Hematopoietic multipotent progenitor cell treated with erythropoietin and hydrocortisone succinate and interleukin-3 and kit ligand, for 6 days (in vitro differentiated cells): ENCODE data around the gene BPI.
"Not testable (repeated sequence)": the region's sequence is repeated elsewhere in the genome, so short reads cannot be mapped to it uniquely, and the experiment has no call there.

Experiments used
- DNase-seq: peaks from one replicate; pipeline ENCODE4 v3.0.0-alpha.2; 2015

BPI gene

DNA sequence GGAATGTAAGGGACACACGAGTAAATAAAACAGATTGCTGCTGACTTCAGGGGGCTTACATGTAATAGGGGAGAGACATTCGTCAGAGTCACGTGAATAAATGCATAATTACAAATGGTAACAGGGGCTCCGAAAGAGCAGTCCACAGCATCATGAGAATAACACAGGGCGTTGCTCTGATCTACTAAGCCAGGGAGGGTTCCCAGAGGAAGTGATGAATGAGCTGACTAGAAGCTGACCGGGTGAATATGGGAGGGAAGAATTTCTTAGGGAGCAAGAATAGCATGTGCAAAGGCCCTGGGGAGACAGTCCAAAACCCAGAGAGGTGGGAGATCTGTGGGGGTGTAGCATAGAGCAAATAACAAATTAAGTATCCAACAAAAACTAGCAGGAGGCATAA, 2.4 kb downstream of the BPI start:
- DNase-seq = no peak

DNA sequence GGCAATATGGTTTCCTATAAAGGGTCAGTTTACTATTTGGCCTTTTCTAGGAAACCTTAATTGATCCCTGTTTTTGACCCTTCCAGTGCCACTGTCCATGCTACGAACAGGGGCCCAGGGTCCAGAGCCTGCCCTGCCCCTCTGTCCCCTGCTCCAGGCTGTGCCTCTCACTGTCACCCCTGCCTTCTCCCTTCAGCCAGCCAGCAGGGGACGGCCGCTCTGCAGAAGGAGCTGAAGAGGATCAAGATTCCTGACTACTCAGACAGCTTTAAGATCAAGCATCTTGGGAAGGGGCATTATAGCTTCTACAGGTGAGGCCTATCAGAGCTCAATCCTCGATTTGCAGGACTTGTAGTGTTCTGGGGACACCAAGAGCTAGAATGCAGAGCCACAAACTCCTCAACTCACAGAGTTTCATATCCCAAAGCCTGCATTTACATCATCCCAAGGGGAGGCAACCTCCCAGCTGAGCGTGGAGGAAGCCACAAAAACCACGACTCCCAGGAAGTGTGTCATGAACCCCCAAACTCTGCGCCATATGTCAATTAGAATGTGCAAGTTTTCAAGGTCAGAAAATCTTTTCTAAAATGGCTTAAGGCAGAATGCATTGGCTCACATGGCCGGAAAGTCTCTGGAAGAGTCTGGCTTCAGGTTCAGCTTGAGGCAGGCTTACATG, 3.6 kb downstream of the BPI start:
- DNase-seq = no peak

GRCh38 chr20:38308047-38308438, 4.1 kb downstream of the BPI start:
- DNase-seq = no peak

- no peak for DNase-seq
Observed at GRCh38 chr20:38308447-38308846, 4.5 kb downstream of the BPI start.

DNA sequence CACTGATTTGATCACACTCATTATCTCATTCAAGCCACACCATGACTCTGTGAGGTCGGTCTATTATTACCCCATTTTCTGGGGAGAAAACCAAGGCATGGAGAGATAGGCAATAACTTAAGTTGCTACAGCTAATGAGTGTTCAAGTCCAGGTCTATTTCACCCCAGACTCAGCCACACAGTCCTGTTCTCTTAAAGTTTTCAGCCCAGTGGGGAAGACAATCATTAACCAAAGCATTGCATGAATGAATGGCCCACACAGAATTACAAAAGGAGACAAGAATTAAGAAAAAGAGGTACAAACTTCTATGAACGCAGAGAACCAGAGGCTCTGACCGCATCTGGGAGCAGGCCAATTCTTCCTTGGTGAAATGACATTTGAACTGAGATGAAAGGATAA, 7.1 kb downstream of the BPI start:
- DNase-seq = no peak

- DNase-seq = no peak
Observed at GRCh38 chr20:38311491-38311890, 7.5 kb downstream of the BPI start.

- no peak for DNase-seq
Observed at GRCh38 chr20:38313676-38314075, 9.7 kb downstream of the BPI start.

GRCh38 chr20:38314350-38314749, 10.4 kb downstream of the BPI start:
- DNase-seq = not testable (repeated sequence)

DNA sequence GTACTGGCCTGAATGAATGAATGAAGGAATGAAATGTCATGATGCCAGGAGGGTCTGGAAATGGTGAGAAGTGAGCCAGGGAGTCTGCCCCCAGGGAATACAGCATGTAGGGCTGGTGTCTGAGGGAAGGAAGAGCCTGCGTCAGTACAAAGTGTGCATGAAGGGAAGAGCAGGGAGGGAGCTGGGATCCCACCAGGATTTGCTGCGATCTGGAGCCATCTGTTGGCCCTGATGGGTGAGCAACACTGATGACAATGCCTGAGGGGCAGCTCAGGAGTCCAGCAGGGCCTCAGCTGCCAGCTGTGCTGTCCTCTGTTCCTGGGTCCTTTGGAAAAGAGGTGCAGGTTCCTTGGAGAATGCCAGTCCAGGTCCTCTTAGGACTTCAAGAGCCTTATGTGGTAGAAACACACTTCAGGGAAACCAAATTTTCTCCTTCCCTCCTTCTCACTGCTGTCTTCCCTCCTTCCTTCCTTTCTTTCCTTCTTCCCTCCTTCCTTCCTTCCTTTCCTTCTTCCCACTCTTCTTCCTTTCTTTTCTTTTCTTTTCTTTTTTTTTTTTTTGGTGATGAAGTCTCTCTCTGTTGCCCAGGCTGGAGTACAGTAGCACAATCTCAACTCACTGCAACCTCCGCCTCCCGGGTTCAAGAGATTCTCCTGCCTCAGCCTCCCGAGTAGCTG, 11.5 kb downstream of the BPI start:
- DNase-seq = no peak

GRCh38 chr20:38316341-38316740, 12.4 kb downstream of the BPI start:
- no peak for DNase-seq

GRCh38 chr20:38317422-38317821, 13.5 kb downstream of the BPI start:
- no peak for DNase-seq

- no peak for DNase-seq
Observed at GRCh38 chr20:38320221-38320620, 16.3 kb downstream of the BPI start.

DNA sequence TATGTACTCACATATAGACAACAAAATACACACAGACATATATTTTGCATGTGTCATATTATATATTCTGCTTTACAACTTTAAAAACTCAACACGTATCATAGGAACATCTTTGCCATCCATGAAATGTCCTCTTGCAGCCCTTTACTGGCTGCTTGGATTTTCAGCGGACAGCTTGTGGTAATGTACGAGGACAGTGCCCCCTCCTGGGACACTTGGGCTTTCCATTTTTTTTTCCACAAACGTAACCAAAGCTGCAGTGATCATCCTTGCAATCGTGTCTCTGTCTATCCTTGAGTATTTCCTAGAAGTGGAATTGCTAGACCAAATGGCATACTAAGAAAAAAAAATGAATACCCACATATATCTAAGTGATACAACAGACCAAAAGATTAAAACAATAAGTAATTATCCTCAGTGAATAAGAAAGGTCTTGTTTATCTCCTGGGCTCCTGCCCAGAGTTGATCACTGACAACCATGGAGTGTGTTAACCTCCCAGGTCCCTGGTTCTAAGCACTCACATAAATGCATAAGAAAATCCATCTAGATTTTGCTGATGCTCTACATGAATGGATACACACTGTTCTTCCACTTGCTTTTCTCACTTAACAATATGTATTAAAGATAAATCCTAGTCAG, 18.1 kb downstream of the BPI start:
- DNase-seq = peak; percentile 72

GRCh38 chr20:38324159-38324558, 20.2 kb downstream of the BPI start:
- no peak for DNase-seq

DNA sequence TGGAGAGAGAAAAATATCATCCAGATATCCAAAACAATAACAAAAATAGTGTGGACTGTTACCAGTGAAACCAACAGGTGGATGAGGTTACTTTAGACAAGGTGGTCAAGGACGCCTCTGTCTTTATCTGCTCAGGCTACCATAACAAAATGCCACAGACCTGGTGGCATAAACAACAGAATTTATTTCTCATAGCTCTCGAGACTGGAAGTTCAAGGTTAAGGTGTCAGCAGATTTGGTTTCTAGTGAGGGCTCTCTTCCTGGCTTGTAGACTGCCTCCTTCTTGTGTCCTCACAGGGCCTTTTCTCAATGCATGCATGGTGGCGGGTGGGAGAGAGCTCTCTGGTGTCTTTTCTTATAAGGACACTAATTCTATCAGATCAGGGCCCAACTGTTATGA, 21.2 kb downstream of the BPI start:
- no peak for DNase-seq

DNA sequence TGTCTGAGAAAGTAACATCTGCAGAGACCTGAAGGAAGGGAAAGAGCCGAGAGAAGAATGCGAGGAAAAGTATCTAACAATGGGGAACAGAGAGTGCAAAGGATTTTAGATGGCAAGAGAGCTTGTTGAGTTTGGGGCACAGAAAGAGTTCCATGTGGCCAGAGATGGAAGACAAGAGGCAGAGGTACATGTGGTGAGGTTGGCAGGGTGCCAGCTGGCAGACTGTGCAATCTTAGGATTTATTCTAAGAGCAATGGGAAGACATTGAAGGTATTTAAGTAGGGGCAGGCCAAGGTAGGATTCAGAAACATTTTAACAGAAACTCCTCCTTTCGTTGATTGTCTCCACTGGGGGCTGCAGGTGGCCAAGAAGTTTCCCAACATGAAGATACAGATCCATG, 21.9 kb downstream of the BPI start:
- DNase-seq = peak; percentile 44

DNA sequence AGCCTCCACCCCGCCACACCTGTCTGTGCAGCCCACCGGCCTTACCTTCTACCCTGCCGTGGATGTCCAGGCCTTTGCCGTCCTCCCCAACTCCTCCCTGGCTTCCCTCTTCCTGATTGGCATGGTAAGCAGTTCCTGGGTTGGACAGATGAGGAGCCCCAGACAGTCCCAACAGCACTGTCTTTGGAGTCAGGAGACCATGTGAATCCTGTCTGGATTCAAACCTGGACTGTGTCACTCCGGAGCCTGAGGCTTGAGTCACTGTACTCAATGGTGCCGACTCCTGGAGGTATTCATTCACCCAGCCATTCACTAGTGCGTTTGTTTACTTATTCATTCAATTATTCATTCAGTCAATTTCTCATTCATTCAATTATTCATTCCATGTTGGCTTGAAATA, 22.4 kb downstream of the BPI start:
- no peak for DNase-seq

DNA sequence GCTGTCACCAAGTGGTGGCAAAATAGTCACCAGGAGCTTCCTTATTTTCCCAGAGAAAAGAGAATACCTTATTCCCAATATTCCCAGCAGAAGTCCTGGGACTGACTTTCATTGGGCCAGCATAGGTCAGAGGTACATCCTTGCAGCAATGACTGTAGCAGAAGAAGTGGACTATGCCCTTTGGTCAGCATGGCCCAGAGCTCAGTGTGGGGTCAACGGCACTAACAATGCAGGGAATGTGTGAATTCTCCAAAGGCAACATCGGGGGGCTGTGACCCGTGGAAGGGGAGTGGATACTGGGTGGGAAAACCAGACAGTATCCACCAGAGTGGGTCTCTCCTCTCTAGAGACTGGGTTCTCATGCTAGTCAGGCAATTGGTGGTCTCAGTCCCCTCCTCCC, 26.7 kb downstream of the BPI start:
- no peak for DNase-seq

DNA sequence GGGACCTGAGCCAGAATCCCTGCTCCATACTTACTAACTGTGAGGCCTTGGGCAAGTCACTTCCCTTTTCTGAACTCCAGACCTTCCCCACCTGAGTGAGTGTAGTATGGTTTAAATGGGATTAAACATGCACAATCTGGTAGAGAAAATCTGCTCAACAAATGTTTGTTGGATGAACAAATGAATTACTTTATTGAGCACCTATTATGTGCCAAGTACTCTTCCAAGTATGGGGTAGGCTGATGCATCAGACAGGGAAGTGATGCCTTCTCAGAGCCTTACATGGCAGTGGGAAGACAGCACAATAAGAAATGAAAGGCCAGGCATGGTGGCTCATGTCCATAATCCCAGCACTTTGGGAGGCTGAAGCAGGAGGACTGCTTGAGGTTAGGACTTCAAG, 27.3 kb downstream of the BPI start:
- no peak for DNase-seq

DNA sequence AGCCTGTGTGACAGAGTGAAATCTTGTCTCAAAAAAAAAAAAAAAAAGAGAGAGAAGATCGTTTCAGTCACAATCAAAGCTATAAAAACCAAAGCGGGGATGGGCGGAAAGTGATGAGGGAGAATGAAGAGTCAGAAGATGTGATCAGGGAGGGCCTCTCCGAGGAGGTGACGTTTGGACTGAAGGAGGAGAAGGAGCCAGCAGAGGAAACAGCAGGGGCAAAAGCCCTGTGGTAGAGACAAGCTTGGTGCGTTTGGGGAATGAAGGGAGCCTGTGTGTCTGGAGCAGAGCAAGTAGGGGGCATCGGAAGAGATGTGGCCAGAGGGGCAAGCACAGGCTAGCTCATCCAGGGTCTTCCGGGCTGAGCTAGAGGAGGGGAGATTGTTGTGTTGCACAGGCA, 27.9 kb downstream of the BPI start:
- no peak for DNase-seq

- no peak for DNase-seq
Observed at GRCh38 chr20:38334016-38334415, 30.1 kb downstream of the BPI start.

GRCh38 chr20:38336726-38337125, 32.8 kb downstream of the BPI start:
- no peak for DNase-seq

- peak; percentile 76 for DNase-seq
Observed at GRCh38 chr20:38337561-38338140, 33.7 kb downstream of the BPI start.
